PC-9 (cell line): Measurements from ENCODE around the gene SNX1. TPM values are rescaled to one million over a fixed set of nuclear protein-coding genes. Genes with fewer than 3 reads are reported as not detected.

Experiments
- BruUV-seq: library from RNA; stranded (reverse); fragments of 400-500 nt; replicated peaks from 2 replicates; lab custom pipeline; 2021; lab: Mats Ljungman, UMichigan
- CTCF ChIA-PET: fragments of 300-600 bp; sonication (Branson Sonifier 250); formaldehyde crosslinking; loops from one replicate; lab custom pipeline; 2022; ENCODE audit warnings: antibody characterized with exemption; lab: Charles Lee
- POLR2A ChIA-PET: fragments of 300-600 bp; sonication (Branson Sonifier 250); formaldehyde crosslinking; loops from one replicate; lab custom pipeline; 2022; ENCODE audit warnings: antibody characterized with exemption; ENCODE audit not compliant: unreplicated experiment; lab: Charles Lee
- DNase-seq, 2 experiments: peaks; one replicate each; pipeline versions ENCODE4 v3.0.0 to v3.0.0-alpha.2; 2015 to 2022; ENCODE audit warnings: mixed read lengths in 1 of 2
- H2AFZ ChIP-seq: fragments of 200-600 bp; sonication (generic); 2 replicates; pipeline ENCODE4 v1.8.1; 2017; ENCODE audit warnings: antibody characterized with exemption
- H3F3A ChIP-seq: fragments of 200-600 bp; sonication (generic); 2 replicates; pipeline ENCODE4 v1.8.1; 2017; ENCODE audit warnings: antibody characterized with exemption, mild to moderate bottlenecking, low read depth; ENCODE audit not compliant: insufficient read depth
- H3K27ac ChIP-seq: fragments of 200-600 bp; sonication (generic); 2 replicates; pipeline ENCODE4 v1.6.1; 2016; ENCODE audit warnings: mixed run types
- H3K27me3 ChIP-seq: fragments of 200-600 bp; sonication (generic); 2 replicates; pipeline ENCODE4 v1.6.1; 2016; ENCODE audit warnings: low read depth, mixed run types; ENCODE audit not compliant: insufficient read depth
- H3K36me3 ChIP-seq: fragments of 200-600 bp; sonication (generic); 2 replicates; pipeline ENCODE4 v1.6.1; 2016; ENCODE audit warnings: low read depth, mixed run types
- H3K4me1 ChIP-seq: fragments of 200-600 bp; sonication (generic); replicated peaks from 2 replicates; pipeline ENCODE4 v1.6.1; 2016; ENCODE audit warnings: mixed run types; ENCODE audit not compliant: insufficient read depth
- H3K4me2 ChIP-seq: fragments of 200-600 bp; sonication (generic); 2 replicates; pipeline ENCODE4 v1.6.1; 2017; ENCODE audit warnings: mixed run types
- H3K4me3 ChIP-seq: fragments of 200-600 bp; sonication (generic); 2 replicates; pipeline ENCODE4 v1.6.1; 2016; ENCODE audit warnings: mixed run types
- H3K79me2 ChIP-seq: fragments of 200-600 bp; sonication (generic); 2 replicates; pipeline ENCODE4 v1.6.1; 2017; ENCODE audit warnings: low read depth, mixed run types
- H3K9me2 ChIP-seq: fragments of 200-600 bp; sonication (generic); 2 replicates; pipeline ENCODE4 v1.8.1; 2017; ENCODE audit warnings: mild to moderate bottlenecking; ENCODE audit not compliant: insufficient read depth
- H3K9me3 ChIP-seq: fragments of 200-600 bp; sonication (generic); 2 replicates; pipeline ENCODE4 v1.8.1; 2016; ENCODE audit warnings: low read depth; ENCODE audit not compliant: insufficient read depth
- H4K20me1 ChIP-seq: fragments of 200-600 bp; sonication (generic); 2 replicates; pipeline ENCODE4 v1.8.1; 2017; ENCODE audit not compliant: insufficient read depth
- EZH2 ChIP-seq: fragments of 200-600 bp; sonication (generic); IDR thresholded peaks from 2 replicates; pipeline ENCODE4 v1.8.0; 2017; ENCODE audit warnings: antibody characterized with exemption, low read depth
- intact Hi-C: fragments of 100-400 bp; cut with micrococcal nuclease; formaldehyde crosslinking; loops from one replicate; pipeline ENCODE4 v1.10.0; 2022; ENCODE audit not compliant: unreplicated experiment
- total RNA-seq: library from RNA; stranded (reverse); gene quantifications from 2 replicates; pipeline ENCODE4 v1.2.3, GENCODE V29; 2021
- TF ChIP-seq, protein P1 (sequence below): fragments of 200-600 bp; sonication (generic); conservative IDR thresholded peaks from 2 replicates; pipeline ENCODE4 v1.6.1; 2017; ENCODE audit warnings: mixed run types, antibody characterized with exemption, mild to moderate bottlenecking, moderate library complexity

Gene SNX1
- total RNA-seq, 1 experiment from 2014 or later, result 114 TPM

DNA sequence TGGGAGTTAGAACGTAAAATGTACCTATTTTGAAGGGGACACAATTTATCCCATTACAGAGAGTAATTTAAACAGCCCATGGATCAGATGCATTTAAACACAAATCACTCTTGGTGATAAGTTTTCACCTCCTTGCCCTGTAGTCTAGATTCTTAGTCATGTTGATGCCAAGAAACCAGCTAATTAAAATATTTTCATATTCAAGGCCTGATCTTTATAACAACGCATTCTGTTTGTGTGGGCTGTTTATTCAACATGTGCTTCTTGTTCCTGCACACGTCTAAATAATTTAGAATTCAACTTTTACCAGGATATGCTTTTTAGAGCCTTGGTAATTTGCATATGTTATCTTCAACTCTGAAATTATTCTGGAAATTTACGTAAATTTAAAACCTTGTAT lies 25.8 kb downstream of the SNX1 start:
- H3K79me2 ChIP-seq, result no peaks in the 10 kb centered on the region
- BruUV-seq, result no TSS peak
- no peak for DNase-seq
- H3K4me1 ChIP-seq, result no peaks in the 10 kb centered on the region
- H3F3A ChIP-seq, result no peaks in the 10 kb centered on the region
- H3K27ac ChIP-seq, result no peak overlapping the region
- intact Hi-C loops, result no loop called here
- H3K27me3 ChIP-seq, result no peaks in the 10 kb centered on the region
- no peak overlapping the region for H2AFZ ChIP-seq
- TF ChIP-seq, protein P1, sequence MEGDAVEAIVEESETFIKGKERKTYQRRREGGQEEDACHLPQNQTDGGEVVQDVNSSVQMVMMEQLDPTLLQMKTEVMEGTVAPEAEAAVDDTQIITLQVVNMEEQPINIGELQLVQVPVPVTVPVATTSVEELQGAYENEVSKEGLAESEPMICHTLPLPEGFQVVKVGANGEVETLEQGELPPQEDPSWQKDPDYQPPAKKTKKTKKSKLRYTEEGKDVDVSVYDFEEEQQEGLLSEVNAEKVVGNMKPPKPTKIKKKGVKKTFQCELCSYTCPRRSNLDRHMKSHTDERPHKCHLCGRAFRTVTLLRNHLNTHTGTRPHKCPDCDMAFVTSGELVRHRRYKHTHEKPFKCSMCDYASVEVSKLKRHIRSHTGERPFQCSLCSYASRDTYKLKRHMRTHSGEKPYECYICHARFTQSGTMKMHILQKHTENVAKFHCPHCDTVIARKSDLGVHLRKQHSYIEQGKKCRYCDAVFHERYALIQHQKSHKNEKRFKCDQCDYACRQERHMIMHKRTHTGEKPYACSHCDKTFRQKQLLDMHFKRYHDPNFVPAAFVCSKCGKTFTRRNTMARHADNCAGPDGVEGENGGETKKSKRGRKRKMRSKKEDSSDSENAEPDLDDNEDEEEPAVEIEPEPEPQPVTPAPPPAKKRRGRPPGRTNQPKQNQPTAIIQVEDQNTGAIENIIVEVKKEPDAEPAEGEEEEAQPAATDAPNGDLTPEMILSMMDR, result no peak
- no peak for TF ChIP-seq EZH2
- no peaks in the 10 kb centered on the region for H3K9me3 ChIP-seq
- H3K4me2 ChIP-seq, result no peak overlapping the region
- no peaks in the 10 kb centered on the region; the same call in 1 of the 2 replicates for H3K36me3 ChIP-seq
- H4K20me1 ChIP-seq, result no peaks in the 10 kb centered on the region
- POLR2A ChIA-PET, result no interaction called here
- no peaks in the 10 kb centered on the region for H3K9me2 ChIP-seq
- no peak overlapping the region for H3K4me3 ChIP-seq
- CTCF ChIA-PET, result interaction anchor here (0.6 kb wide), 1 partner anchor 14 kb away, joined by 3 read pairs; no protein-coding TSS in a partner anchor

DNA sequence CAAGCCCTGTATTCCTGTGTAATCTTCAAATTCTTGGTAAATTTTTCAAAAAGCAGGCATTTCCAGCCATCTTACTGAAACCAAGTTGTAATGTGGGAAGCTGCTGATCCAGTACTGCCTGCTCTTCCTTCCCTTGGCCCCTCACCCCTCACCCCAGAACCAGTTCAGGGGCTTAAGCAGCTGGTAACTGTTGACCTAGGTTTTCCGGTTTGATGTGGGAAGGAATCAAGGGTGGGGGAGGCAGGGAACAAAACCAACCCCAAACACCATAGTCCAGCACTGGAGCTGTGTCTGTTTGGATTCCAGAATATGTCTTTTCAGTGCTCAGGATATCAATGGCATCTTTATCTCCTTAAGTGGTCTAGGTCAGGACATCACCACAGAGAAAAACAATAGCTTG lies 26.7 kb downstream of the SNX1 start:
- Histone ChIP-seq H3F3A (no peaks in the 10 kb centered on the region), H3K79me2 (no peaks in the 10 kb centered on the region), H3K36me3 (no peaks in the 10 kb centered on the region; the same call in 1 of the 2 replicates), H3K4me2 (no peak overlapping the region), H3K4me1 (no peaks in the 10 kb centered on the region), H3K27me3 (no peaks in the 10 kb centered on the region), H3K9me3 (no peaks in the 10 kb centered on the region), H3K9me2 (no peaks in the 10 kb centered on the region), H3K4me3 (no peak overlapping the region), H2AFZ (no peak overlapping the region), H3K27ac (no peak overlapping the region), H4K20me1 (no peaks in the 10 kb centered on the region)
- intact Hi-C loops, result no loop called here
- no peak for DNase-seq
- POLR2A ChIA-PET, result no interaction called here
- CTCF ChIA-PET, result no interaction called here
- no TSS peak for BruUV-seq
- no peak for TF ChIP-seq EZH2
- TF ChIP-seq, protein P1, result no peak

DNA sequence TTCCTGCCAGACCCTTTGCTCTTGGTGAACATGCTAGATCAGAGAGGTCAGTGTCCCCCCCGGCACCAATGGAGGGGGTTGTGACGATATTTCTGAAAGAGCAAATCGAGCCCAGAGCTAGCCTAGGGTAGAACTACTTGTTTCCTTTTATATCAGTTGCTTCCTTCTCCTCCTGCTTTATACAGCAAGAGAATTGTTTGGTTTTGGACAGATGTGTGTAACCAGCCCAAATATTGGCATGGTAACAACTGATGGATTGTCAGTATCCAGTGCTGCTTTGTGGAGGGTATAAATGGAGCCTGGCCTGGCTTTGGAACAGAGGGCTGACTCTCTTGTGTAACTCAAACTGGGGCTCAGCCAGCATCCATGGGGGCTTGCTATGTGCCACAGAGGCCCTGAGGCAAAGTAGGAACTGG lies 27.2 kb downstream of the SNX1 start:
- CTCF ChIA-PET, result no interaction called here
- no peaks in the 10 kb centered on the region; the same call in 1 of the 2 replicates for H3K36me3 ChIP-seq

More for the DNA sequence above, 27.2 kb downstream of the SNX1 start:
- no peak for TF ChIP-seq EZH2
- TF ChIP-seq, protein P1, result no peak
- Histone ChIP-seq H3K27me3 (no peaks in the 10 kb centered on the region), H3K4me3 (no peak overlapping the region), H3K4me2 (no peak overlapping the region), H3K9me2 (no peaks in the 10 kb centered on the region), H3K79me2 (no peaks in the 10 kb centered on the region), H3K4me1 (no peaks in the 10 kb centered on the region), H4K20me1 (no peaks in the 10 kb centered on the region), H3K27ac (no peak overlapping the region), H2AFZ (no peak overlapping the region), H3K9me3 (no peaks in the 10 kb centered on the region), H3F3A (no peaks in the 10 kb centered on the region)
- intact Hi-C loops, result no loop called here
- no peak for DNase-seq
- POLR2A ChIA-PET, result interaction anchor here (0.5 kb wide), 1 partner anchor 895 kb away, joined by 4 read pairs; no protein-coding TSS in a partner anchor
- no TSS peak for BruUV-seq
